ENCODE data around the gene SMARCB1.
A peak's percentile ranks its signal among the peaks of the same experiment; 100 is the strongest.
"Not testable (repeated sequence)": the region's sequence is repeated elsewhere in the genome, so short reads cannot be mapped to it uniquely, and the experiment has no call there.

The SMARCB1 gene

GRCh38 chr22:23847991-23848864 lies 61.5 kb downstream of the SMARCB1 start:
- DNase-seq: no peak

GRCh38 chr22:23849009-23850006 lies 62.5 kb downstream of the SMARCB1 start:
- peak; percentile 86 for DNase-seq

DNA sequence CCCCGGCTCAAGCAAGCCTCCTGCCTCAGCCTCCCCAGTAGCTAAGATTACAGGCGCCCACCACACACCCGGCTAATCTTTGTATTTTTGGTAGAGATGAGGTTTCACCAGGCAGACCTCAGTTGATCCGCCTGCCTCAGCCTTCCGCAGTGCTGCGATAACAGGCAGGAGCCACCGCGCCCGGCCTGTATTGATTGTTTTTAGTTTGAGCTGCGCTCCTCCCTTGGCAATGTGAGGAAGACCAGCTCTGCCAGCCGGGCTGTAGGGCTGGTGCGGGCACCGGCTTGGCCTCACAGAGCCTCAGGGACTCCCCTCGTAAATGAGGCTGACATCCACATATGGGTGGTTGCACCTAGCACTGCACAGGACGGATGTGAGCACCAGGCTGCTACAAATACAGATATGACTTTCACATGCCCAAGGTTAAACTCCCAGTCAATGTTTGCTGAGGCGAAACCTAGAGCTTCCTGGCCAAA lies 63.4 kb downstream of the SMARCB1 start:
- DNase-seq: no peak

- DNase-seq: no peak
Measured at GRCh38 chr22:23856721-23857605, 70.2 kb downstream of the SMARCB1 start.

GRCh38 chr22:23857606-23858483 lies 71.1 kb downstream of the SMARCB1 start, which contains the start of gene SLC2A11:
TSS of gene SLC2A11 (plus strand) at chr22:23857875. CDS start at chr22:23858000, 125 bp downstream.
- peak; percentile 92 for DNase-seq

DNA sequence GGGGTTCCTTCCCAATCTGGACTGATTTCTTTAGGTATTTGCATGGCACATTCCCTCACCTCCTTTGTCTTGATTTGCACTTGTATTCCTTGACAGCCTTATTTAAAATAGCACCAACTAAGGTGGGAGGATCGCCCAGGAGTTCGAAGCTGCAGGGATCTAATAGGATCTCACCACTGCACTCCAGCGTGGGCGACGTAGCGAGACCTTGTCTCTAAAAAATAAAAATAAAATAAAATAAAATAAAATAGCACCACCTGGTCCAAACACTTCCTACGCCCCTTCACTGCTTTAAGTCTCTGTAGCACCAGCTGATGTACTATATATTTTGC lies 71.7 kb downstream of the SMARCB1 start:
- DNase-seq: no peak

- DNase-seq: no peak
Measured at GRCh38 chr22:23859201-23859600, 72.4 kb downstream of the SMARCB1 start.

GRCh38 chr22:23860187-23860586 lies 73.4 kb downstream of the SMARCB1 start:
- DNase-seq: not testable (repeated sequence)

DNA sequence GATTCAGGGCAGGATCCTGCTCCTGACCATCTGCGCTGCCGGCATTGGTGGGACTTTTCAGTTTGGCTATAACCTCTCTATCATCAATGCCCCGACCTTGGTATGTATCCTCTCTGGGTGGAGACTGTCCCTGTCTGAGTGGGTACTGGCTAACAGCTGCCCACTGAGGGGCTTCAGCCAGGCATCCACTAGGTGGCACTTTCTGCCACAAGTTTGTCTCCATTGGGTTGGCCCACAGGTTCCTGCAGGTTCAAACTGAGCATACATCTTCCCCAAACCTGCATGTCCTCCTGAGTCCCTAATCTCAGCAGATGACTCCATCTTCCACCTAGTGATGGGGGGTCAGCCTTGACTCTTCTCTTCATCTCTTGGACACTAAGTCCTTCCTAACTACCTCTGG lies 75.3 kb downstream of the SMARCB1 start:
- no peak for DNase-seq

DNA sequence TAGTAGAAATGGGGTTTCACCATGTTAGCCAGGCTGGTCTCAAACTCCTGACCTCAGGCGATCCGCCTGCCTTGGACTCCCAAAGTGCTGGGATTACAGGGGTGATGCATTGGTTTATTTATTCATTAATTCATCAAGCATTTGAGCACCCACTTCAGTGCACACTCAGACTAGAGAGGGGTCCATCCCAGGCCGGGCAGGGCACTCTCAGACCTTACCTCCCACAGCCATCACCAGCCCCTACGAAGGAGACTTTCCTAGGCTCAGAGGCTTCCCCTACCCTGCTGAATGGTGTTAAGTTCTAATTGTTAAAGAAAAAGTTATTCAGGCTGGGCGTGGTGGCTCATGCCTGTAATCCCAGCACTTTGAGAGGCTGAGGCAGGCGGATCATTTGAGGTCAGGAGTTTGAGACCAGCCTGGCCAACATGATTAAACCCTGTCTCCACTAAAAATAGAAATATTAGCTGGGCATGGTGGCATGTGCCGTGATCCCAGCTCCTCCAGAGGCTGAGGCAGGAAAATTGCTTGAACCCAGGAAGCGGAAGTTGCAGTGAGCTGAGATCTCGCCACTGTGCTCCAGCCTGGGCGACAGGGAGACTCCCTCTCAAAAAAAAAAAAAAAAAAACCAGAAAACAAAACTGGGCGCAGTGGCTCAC lies 77.9 kb downstream of the SMARCB1 start:
- DNase-seq: not testable (repeated sequence)

GRCh38 chr22:23868580-23868979 lies 81.8 kb downstream of the SMARCB1 start:
- DNase-seq: no peak

- no peak for DNase-seq
Measured at GRCh38 chr22:23874871-23875270, 88.1 kb downstream of the SMARCB1 start.

DNA sequence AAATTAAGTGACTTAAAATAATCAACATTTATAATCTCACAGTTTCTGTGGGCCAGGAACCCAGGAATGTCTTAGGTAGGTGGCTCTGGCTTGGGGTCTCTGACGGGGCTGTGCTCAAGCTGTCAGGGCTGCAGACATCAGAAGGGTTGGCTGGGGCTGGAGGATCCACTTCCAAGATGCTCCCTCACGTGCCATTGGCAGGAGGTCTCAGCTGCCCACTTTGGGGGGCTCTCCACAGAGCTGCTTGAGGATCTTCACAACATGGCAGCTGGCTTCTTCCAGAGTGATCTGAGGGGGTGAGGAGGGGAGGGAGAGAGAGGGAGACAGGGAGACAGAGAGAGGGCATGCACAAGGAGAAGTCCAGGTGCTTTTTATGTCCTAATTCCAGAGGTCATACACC lies 89.0 kb downstream of the SMARCB1 start:
- DNase-seq: no peak

DNA sequence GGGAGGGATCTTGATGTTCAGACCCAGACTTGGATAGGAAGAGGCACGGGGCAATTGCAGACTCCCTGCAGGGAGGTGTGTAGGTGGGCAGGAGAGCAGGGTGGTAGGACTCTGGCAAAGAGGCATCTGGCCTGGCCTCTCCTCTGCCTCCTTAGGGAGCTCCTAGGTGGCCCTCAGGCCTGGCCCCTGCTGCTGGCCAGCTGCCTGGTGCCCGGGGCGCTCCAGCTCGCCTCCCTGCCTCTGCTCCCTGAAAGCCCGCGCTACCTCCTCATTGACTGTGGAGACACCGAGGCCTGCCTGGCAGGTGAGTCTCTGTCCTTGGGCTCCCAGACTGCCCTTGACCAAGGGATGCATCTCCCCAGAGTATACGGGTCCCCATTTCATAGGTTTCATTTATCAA lies 90.8 kb downstream of the SMARCB1 start:
- DNase-seq: no peak

DNA sequence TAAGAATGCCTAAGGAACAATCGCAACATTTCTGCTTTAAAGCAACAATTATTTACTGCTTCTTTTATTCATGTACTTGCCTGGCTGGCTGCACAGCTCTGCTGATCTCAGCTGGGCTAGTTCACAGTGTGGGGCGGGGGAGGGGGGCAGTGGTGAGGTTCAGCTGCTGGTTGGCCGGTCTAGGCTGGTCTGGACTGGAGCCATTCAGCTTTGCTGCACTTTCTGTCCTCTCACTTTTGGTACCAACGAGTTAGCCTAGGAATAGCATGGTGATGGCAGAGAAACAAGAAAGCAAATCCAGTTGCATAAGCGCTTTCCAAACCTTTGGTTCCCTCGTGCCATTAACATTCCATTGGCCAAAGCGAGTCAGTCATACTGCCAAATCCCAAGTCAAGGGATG lies 91.5 kb downstream of the SMARCB1 start:
- DNase-seq: no peak

DNA sequence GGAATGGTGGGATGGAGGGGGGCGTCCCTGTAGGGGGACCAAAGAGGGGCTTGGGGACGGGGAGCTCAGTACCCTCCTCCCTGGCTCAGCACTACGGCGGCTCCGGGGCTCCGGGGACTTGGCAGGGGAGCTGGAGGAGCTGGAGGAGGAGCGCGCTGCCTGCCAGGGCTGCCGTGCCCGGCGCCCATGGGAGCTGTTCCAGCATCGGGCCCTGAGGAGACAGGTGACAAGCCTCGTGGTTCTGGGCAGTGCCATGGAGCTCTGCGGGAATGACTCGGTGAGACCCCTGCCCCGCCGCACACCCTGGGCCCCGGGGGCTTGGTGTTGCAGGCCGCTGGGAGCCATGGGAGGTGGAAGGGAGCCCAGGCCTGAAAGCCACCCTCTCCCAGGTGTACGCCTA lies 95.6 kb downstream of the SMARCB1 start:
- DNase-seq: no peak

- DNase-seq: no peak
Measured at GRCh38 chr22:23883658-23884057, 96.9 kb downstream of the SMARCB1 start.

DNA sequence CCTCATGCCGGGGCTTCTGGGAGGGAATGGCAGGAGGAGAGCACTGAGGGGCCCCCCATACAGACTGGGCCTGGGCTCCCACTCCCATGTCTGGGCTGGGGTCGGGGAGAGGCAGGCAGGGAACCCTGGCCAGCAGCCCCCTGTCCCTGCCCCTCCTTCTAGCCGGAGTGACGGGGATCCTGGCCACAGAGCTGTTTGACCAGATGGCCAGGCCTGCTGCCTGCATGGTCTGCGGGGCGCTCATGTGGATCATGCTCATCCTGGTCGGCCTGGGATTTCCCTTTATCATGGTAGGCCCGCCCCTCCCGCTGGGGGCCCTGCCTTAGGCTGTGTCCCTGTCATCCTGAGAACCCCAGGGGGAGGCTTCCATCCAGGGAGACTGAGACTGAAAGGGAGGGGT lies 97.4 kb downstream of the SMARCB1 start:
- DNase-seq: no peak

Measured in T1000 (cell line).